NT2/D1 (cell line): ENCODE results near the gene MYNN.

Source experiments
- DNase-seq: peaks from one replicate; pipeline ENCODE4 v3.0.0-alpha.2; 2011; ENCODE audit warnings: low read depth, low spot score
- H3K27me3 ChIP-seq: 2 replicates; pipeline ENCODE4 v1.6.0; 2011; ENCODE audit warnings: mild to moderate bottlenecking; ENCODE audit not compliant: insufficient read length, insufficient read depth
- H3K36me3 ChIP-seq: 2 replicates; pipeline ENCODE4 v1.6.1; 2011; ENCODE audit warnings: mild to moderate bottlenecking, low read length, mixed read lengths; ENCODE audit not compliant: insufficient read depth, insufficient read length
- H3K4me1 ChIP-seq: 2 replicates; pipeline ENCODE4 v1.5.1; 2011; ENCODE audit not compliant: insufficient read depth, insufficient read length
- H3K4me3 ChIP-seq: 2 replicates; pipeline ENCODE4 v1.5.1; 2011; ENCODE audit warnings: low read depth; ENCODE audit not compliant: insufficient read length
- H3K9ac ChIP-seq: 2 replicates; pipeline ENCODE4 v1.6.0; 2011; ENCODE audit warnings: low read depth; ENCODE audit not compliant: insufficient read length
- H3K9me3 ChIP-seq: 2 replicates; pipeline ENCODE4 v1.5.1; 2011; ENCODE audit warnings: mild to moderate bottlenecking, low read length; ENCODE audit not compliant: insufficient read depth
- SUZ12 ChIP-seq: IDR thresholded peaks from 2 replicates; pipeline ENCODE4 v1.6.1; 2011; ENCODE audit not compliant: insufficient read length, insufficient read depth; ENCODE audit errors: extremely low read depth
- YY1 ChIP-seq: IDR thresholded peaks from 2 replicates; pipeline ENCODE4 v1.6.1; 2011; ENCODE audit not compliant: insufficient read length, insufficient read depth
- ZNF274 ChIP-seq: IDR thresholded peaks from 2 replicates; pipeline ENCODE4 v1.6.1; 2011; ENCODE audit warnings: mild to moderate bottlenecking, low read depth, low read length

Gene MYNN

DNA sequence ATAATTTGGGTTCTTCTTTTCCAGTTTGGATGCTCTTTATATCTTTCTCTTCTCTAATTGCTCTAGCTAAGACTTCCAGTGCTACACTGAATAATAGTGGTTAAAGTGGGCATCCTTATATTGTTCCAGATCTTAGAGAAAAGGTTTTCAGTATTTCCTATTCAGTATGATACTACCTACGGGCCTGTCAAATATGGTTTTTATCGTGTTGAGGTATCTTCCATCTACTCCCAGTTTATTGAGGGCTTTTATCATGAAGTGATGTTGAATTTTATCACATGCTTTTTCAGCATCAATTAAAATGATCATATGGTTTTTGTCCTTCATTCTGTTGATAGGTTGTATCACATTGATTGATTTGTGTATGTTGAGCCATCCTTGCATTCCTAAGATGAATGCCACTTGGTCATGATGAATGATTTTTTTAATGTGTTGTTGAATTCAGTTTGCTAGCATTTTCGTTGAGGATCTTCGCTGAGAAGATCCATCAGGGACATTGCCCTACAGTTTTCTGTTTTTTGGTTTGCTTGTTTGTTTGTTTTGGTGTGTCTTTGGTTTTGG is 42.5 kb downstream of the MYNN start:
- TF ChIP-seq SUZ12 (no peak), YY1 (no peak), ZNF274 (no peak)
- no peak overlapping the region for H3K9ac ChIP-seq
- peaks cover 2% of the 10 kb centered on the region for H3K27me3 ChIP-seq
- H3K4me1 ChIP-seq: peaks cover 5% of the 10 kb centered on the region
- no peak for DNase-seq
- no peak overlapping the region for H3K4me3 ChIP-seq
- peaks cover 12% of the 10 kb centered on the region for H3K9me3 ChIP-seq
- H3K36me3 ChIP-seq: no peaks in the 10 kb centered on the region

DNA sequence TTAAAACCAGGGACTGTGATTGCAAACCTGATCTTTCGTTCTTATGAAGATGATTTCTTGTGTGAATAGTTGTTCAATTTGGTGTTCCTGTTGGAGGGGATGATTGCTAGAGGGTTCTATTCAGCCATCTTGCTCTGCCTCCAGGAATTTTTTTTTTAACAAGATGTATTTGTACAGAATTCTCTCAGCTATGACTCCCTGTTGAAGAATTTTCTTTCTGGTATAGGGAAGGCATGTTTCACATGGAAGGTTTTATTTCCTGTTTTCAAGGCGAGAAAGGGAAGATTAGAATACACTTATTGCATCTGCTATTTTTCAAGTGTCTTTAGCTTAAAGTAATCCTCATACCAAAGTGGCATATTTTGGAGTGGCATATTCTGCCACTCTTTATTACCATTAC is 45.1 kb downstream of the MYNN start:
- TF ChIP-seq SUZ12: no peak
- no peak for TF ChIP-seq YY1
- TF ChIP-seq ZNF274: no peak
- DNase-seq: no peak

DNA sequence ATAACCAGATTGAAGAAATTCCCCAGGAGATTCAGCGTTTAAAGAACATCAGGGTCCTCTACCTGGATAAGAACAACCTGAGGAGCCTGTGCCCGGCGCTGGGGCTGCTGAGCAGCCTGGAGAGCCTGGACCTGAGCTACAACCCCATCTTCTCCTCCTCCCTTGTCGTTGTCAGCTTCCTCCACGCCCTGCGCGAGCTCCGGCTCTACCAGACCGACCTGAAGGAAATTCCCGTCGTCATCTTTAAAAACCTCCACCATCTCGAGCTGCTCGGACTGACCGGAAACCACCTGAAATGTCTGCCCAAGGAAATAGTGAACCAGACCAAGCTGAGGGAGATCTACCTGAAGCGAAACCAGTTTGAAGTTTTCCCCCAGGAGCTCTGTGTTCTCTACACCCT is 48.9 kb downstream of the MYNN start:
- TF ChIP-seq SUZ12 (no peak), ZNF274 (no peak), YY1 (no peak)
- Histone ChIP-seq H3K9ac (no peak overlapping the region), H3K27me3 (no peaks in the 10 kb centered on the region), H3K4me1 (no peaks in the 10 kb centered on the region), H3K36me3 (no peaks in the 10 kb centered on the region), H3K9me3 (no peaks in the 10 kb centered on the region), H3K4me3 (no peak overlapping the region)
- no peak for DNase-seq

More for the DNA sequence above, 45.1 kb downstream of the MYNN start:
- H3K4me3 ChIP-seq: no peak overlapping the region
- H3K4me1 ChIP-seq: peaks cover 5% of the 10 kb centered on the region
- H3K9ac ChIP-seq: no peak overlapping the region
- H3K36me3 ChIP-seq: no peaks in the 10 kb centered on the region
- H3K9me3 ChIP-seq: peaks cover 12% of the 10 kb centered on the region
- peaks cover 2% of the 10 kb centered on the region for H3K27me3 ChIP-seq

DNA sequence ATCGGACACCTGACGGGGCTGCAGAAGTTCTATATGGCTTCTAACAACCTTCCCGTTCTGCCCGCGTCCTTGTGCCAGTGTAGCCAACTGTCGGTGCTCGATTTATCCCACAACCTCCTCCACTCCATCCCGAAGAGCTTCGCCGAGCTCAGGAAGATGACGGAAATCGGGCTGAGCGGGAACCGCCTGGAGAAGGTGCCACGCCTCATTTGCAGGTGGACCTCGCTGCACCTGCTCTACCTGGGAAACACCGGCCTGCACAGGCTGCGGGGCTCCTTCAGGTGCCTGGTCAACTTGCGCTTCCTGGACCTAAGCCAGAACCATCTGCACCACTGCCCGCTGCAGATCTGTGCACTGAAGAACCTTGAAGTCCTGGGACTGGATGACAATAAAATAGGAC is 49.3 kb downstream of the MYNN start:
- Histone ChIP-seq H3K36me3 (no peaks in the 10 kb centered on the region), H3K4me1 (no peaks in the 10 kb centered on the region), H3K9me3 (no peaks in the 10 kb centered on the region), H3K4me3 (no peak overlapping the region), H3K9ac (no peak overlapping the region), H3K27me3 (no peaks in the 10 kb centered on the region)
- no peak for DNase-seq
- TF ChIP-seq YY1: no peak
- TF ChIP-seq ZNF274: no peak
- no peak for TF ChIP-seq SUZ12

DNA sequence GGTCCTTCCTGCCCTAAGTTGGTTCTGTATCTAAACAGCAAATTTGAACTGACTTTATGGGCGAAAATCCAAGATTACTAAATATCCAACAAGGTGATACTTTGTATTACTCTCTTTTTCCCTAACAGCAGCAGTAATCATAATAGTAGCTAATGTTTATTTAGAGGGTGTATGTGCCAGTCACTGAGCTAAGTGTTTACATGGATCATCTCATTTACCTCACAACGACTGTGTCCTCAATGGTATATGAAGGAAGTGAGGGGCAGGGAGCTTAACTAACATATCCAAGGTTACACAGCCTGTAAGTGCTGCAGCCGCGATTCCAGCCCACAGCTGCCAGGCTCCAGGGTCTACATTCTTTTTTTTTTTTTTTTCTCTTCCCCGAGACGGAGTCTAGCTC is 49.8 kb downstream of the MYNN start:
- Histone ChIP-seq H3K9ac (no peak overlapping the region), H3K4me3 (no peak overlapping the region), H3K36me3 (no peaks in the 10 kb centered on the region), H3K27me3 (no peaks in the 10 kb centered on the region), H3K9me3 (no peaks in the 10 kb centered on the region), H3K4me1 (no peaks in the 10 kb centered on the region)
- TF ChIP-seq ZNF274: no peak
- TF ChIP-seq YY1: no peak
- no peak for TF ChIP-seq SUZ12
- DNase-seq: no peak

DNA sequence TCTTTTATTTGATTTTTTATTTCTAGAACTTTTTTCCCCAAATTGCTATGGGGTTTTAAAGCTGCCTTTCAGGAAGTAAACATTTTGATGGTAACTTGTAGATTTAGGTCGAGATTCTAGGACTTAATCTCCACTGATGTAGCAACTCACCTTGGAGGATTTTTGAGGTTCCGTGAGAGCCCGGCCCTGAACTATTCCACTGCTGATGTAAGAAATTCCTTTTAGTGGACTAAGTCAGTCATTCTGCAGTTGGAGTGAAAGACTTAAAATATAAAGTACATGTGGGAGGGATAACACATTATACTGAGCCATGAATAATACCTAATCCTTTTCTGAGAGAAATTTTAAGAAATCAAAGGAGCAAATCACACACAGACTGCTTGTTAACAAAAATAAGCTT is 52.1 kb downstream of the MYNN start:
- H3K4me1 ChIP-seq: no peaks in the 10 kb centered on the region
- no peak overlapping the region for H3K4me3 ChIP-seq
- no peak for DNase-seq
- H3K9me3 ChIP-seq: no peaks in the 10 kb centered on the region
- H3K36me3 ChIP-seq: no peaks in the 10 kb centered on the region
- H3K27me3 ChIP-seq: no peaks in the 10 kb centered on the region
- H3K9ac ChIP-seq: no peak overlapping the region
- TF ChIP-seq YY1 (no peak), SUZ12 (no peak)

DNA sequence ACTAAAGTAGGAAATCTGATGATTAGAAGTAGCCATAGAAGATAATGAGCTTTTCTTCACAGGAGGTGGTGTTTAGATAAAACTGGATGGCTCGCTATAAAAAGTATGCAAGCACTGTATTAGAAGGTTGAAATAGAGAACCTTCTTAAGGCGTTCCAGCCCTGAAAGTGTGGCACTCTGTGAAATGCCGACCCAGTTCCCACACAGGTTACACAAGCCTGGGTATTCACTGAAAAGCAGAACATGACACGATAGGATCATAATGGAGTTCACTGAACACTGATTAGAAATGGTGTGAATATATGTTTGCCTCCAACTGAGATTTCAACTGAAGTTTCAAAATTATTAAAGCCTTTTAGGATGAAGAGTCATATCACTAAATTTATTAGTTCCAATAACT is 54.5 kb downstream of the MYNN start:
- H3K4me3 ChIP-seq: no peak overlapping the region
- no peak overlapping the region for H3K9ac ChIP-seq
- TF ChIP-seq ZNF274 (no peak), SUZ12 (no peak), YY1 (no peak)
- no peaks in the 10 kb centered on the region for H3K27me3 ChIP-seq
- no peaks in the 10 kb centered on the region for H3K9me3 ChIP-seq
- no peaks in the 10 kb centered on the region for H3K36me3 ChIP-seq
- DNase-seq: no peak
- no peaks in the 10 kb centered on the region for H3K4me1 ChIP-seq
